Stomach (tissue), 9 donors: ENCODE results near the gene GRAMD2B. TPM values are rescaled to one million over a fixed set of nuclear protein-coding genes. Genes with fewer than 3 reads are reported as not detected.

Source experiments
- DNase-seq, 2 donors: peaks; one replicate each; pipeline versions ENCODE4 v3.0.0 to v3.0.0-alpha.2; 2013 to 2019
- H3K27ac ChIP-seq, 5 donors: fragments of 200-600 bp in 4 of 5; sonication (generic) in 4 of 5; one replicate each; pipeline ENCODE4 v1.5.1; 2013 to 2019; ENCODE audit warnings: mild to moderate bottlenecking in 1 of 5, moderate library complexity in 1 of 5
- H3K27me3 ChIP-seq, 3 donors: fragments of 200-600 bp; sonication (generic); one replicate each; pipeline ENCODE4 v1.5.1; 2017 to 2019; ENCODE audit warnings: mixed run types in 1 of 3
- H3K36me3 ChIP-seq, 4 donors: fragments of 200-600 bp; sonication (generic); 1 replicate in 3 of 4; 2 replicates in 1 of 4; pipeline ENCODE4 v1.5.1; 2016 to 2019
- H3K4me1 ChIP-seq, 4 donors: fragments of 200-600 bp; sonication (generic); one replicate each; pipeline ENCODE4 v1.5.1; 2016 to 2019
- H3K4me3 ChIP-seq, 4 donors: fragments of 200-600 bp; sonication (generic) in 3 of 4; one replicate each; pipeline ENCODE4 v1.5.1; 2016 to 2019; ENCODE audit warnings: mild to moderate bottlenecking in 1 of 4
- H3K9me3 ChIP-seq, 4 donors: fragments of 200-600 bp; sonication (generic); one replicate each; pipeline ENCODE4 v1.5.1; 2016 to 2019
- CTCF ChIP-seq, 7 experiments: fragments of 450-650 bp in 4 of 7; fragments of 200-600 bp in 3 of 7; sonication (generic) in 3 of 7; IDR thresholded peaks; one replicate each; pipeline ENCODE4 v1.5.1; 2016 to 2019; ENCODE audit warnings: antibody characterized with exemption in 7 of 7, control low read depth in 2 of 7, mild to moderate bottlenecking in 1 of 7
- EP300 ChIP-seq: sonication (generic); formaldehyde crosslinking; IDR thresholded peaks from one replicate; pipeline ENCODE4 v1.6.1; 2017; ENCODE audit warnings: antibody characterized with exemption
- POLR2A ChIP-seq, 4 donors: fragments of 450-650 bp; IDR thresholded peaks; one replicate each; pipeline ENCODE4 v1.6.1; 2016; ENCODE audit warnings: antibody characterized with exemption in 4 of 4, control low read depth in 2 of 4, mild to moderate bottlenecking in 1 of 4, moderate library complexity in 1 of 4
- POLR2AphosphoS5 ChIP-seq, 3 donors: sonication (generic); formaldehyde crosslinking; IDR thresholded peaks; one replicate each; pipeline ENCODE4 v1.6.1; 2016; ENCODE audit warnings: antibody characterized with exemption in 3 of 3
- WGBS, 5 donors: extraction: QIAGEN DNeasy Blood & Tissue Kit in 3 of 5; methylation state at CpG; one replicate each; pipeline versions ENCODE4 v1.1.5 to v1.1.7; 2013 to 2018; 5-methylcytosine and 5-hydroxymethylcytosine counted together
- intact Hi-C: fragments of 100-400 bp; cut with DNase I; formaldehyde crosslinking; loops from one replicate; pipeline ENCODE4 v1.15.1; 2023; ENCODE audit warnings: low total_unique reads
- polyA plus RNA-seq, 3 donors: library from polyadenylated mRNA; stranded (reverse); fragments of 200-250 nt; gene quantifications; one replicate each; pipeline ENCODE4 v1.2.3, GENCODE V29; 2013
- total RNA-seq, 5 donors: library from RNA; depleted of rRNA; stranded (reverse); fragments of >200 nt; gene quantifications; one replicate each; pipeline versions ENCODE4 v1.1.0 to v1.2.3, GENCODE V29; 2014 to 2016
- donor health status: healthy with polysubstance abuse.
- donor health status: Bipolar disorder and iron deficiency.
- donor health status: healthy.

Gene GRAMD2B
- total and polyA plus RNA-seq, 8 donors = 5.7 to 69.6 (median 23.7) TPM

GRCh38 chr5:126525630-126526245 lies 102.5 kb downstream of the GRAMD2B start:
- Histone ChIP-seq H3K9me3 (no peaks in the 10 kb centered on the region), H3K27me3 (no peaks in the 10 kb centered on the region), H3K36me3 (no peaks in the 10 kb centered on the region), H3K27ac (peak overlapping the region in 4 of 5 donors; percentile 16 to 65 (median 42)), H3K4me3 (no peak overlapping the region), H3K4me1 (peaks cover 0 to 27% (median 14%) of the 10 kb centered on the region in 4 donors)
- no peak for TF ChIP-seq POLR2A (IDR thresholded peaks at IDR 0.05)
- TF ChIP-seq EP300 = no peak
- TF ChIP-seq CTCF (IDR thresholded peaks at IDR 0.05) = no peak
- peak in 1 of 3 donors; percentile 20 for TF ChIP-seq POLR2AphosphoS5 (IDR thresholded peaks at IDR 0.05)
- intact Hi-C loops = no loop called here
- WGBS, 5 donors = 45 to 52% (median 47%) methylated on average over 5 of the region's 5 CpGs
- peak; percentile 43 to 49 for DNase-seq

GRCh38 chr5:126526493-126526892 lies 103.3 kb downstream of the GRAMD2B start:
- no peaks in the 10 kb centered on the region for H3K36me3 ChIP-seq
- H3K9me3 ChIP-seq = no peaks in the 10 kb centered on the region
- DNase-seq = no peak
- no peaks in the 10 kb centered on the region for H3K27me3 ChIP-seq
- intact Hi-C loops = no loop called here
- TF ChIP-seq POLR2A (IDR thresholded peaks at IDR 0.05) = no peak
- no peak for TF ChIP-seq CTCF (IDR thresholded peaks at IDR 0.05)
- no peak for TF ChIP-seq POLR2AphosphoS5 (IDR thresholded peaks at IDR 0.05)
- TF ChIP-seq EP300 = no peak
- H3K27ac ChIP-seq = peak overlapping the region in 3 of 5 donors; percentile 26 to 65 (median 57)
- H3K4me1 ChIP-seq = peaks cover 0 to 27% (median 17%) of the 10 kb centered on the region in 4 donors
- no peak overlapping the region for H3K4me3 ChIP-seq

- WGBS, 5 donors = 89 to 97% (median 95%) methylated on average over 1 of the region's 1 CpG
- Histone ChIP-seq H3K36me3 (no peaks in the 10 kb centered on the region), H3K4me3 (no peak overlapping the region), H3K27me3 (no peaks in the 10 kb centered on the region), H3K9me3 (no peaks in the 10 kb centered on the region), H3K27ac (peak overlapping the region in 1 of 5 donors; percentile 65), H3K4me1 (peaks cover 4 to 34% (median 23%) of the 10 kb centered on the region in 4 donors)
- no peak for DNase-seq
- intact Hi-C loops = no loop called here
- no peak for TF ChIP-seq POLR2AphosphoS5 (IDR thresholded peaks at IDR 0.05)
- TF ChIP-seq POLR2A (IDR thresholded peaks at IDR 0.05) = no peak
- no peak for TF ChIP-seq CTCF (IDR thresholded peaks at IDR 0.05)
- no peak for TF ChIP-seq EP300
These were observed 103.9 kb downstream of the GRAMD2B start for GRCh38 chr5:126527158-126527557.

GRCh38 chr5:126527892-126528291 lies 104.7 kb downstream of the GRAMD2B start:
- Histone ChIP-seq H3K36me3 (no peaks in the 10 kb centered on the region), H3K4me3 (no peak overlapping the region), H3K9me3 (no peaks in the 10 kb centered on the region), H3K27me3 (no peaks in the 10 kb centered on the region), H3K27ac (no peak overlapping the region), H3K4me1 (peaks cover 4 to 35% (median 25%) of the 10 kb centered on the region in 4 donors)
- DNase-seq = no peak
- intact Hi-C loops = no loop called here
- TF ChIP-seq EP300 (no peak), CTCF (IDR thresholded peaks at IDR 0.05) (no peak), POLR2A (IDR thresholded peaks at IDR 0.05) (no peak), POLR2AphosphoS5 (IDR thresholded peaks at IDR 0.05) (no peak)
